ENCODE results near the gene NEIL3.

- no peak for TF ChIP-seq CTCF (IDR thresholded peaks at IDR 0.05)
- no peak for TF ChIP-seq POLR2A (IDR thresholded peaks at IDR 0.05)
Observed at GRCh38 chr4:177405508-177405907, 95.8 kb downstream of the NEIL3 start.
